Measurements from ENCODE around the gene CALML3. TPM values are rescaled to one million over a fixed set of nuclear protein-coding genes. Genes with fewer than 3 reads are reported as not detected.

The CALML3 gene
- total RNA-seq, 1 experiment from 2014 or later: not detected

DNA sequence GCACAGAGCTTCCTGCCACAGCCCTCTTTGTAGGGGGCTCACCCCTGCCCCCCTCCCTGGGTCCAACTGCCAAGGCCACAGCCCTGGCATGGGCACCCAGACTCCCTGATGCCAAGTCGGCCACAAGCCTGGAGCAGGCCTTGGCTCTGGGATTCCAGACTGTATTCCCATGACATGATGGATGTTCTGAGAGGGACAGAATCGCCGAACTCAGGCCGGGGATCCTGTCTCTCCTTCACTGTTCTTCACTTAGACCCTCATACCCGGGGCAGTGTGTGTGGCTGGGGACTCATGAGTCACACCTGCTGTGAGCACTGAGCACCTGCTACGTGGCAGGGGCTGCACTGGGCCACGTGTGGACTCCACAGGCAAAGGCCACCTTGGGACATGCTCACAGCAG lies 33.3 kb upstream of the CALML3 start:
- DNase-seq (ENCODE audit: low read depth): no peak

- DNase-seq (ENCODE audit: low read depth): no peak
Observed at GRCh38 chr10:5492322-5492855, 32.4 kb upstream of the CALML3 start.

- DNase-seq (ENCODE audit: low read depth): no peak
Observed at GRCh38 chr10:5492929-5493576, 31.7 kb upstream of the CALML3 start.

- DNase-seq (ENCODE audit: low read depth): no peak
Observed at GRCh38 chr10:5493691-5494090, 31.1 kb upstream of the CALML3 start.

DNA sequence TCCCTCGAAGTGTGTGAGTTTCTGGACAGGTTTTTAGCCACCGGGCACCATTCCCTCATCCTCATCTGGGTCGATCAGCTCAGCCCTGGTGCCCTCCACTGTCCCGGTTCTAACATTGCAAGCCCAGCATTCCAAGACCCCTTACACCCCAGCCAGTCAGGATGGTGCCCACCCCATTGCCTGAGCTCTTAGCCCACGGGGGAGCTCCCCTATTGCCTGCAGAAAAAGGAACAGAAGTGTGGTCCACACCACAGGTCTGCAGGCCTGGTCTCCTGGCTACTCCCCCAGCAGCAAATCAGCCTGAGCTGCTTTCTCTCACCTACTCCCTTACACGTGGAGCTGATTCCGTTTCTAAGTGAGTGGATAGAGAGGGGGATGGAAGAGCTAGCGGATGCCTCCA lies 30.1 kb upstream of the CALML3 start:
- no peak for DNase-seq (ENCODE audit: low read depth)

- no peak for DNase-seq (ENCODE audit: low read depth)
Observed at GRCh38 chr10:5496261-5497250, 28.2 kb upstream of the CALML3 start.

DNA sequence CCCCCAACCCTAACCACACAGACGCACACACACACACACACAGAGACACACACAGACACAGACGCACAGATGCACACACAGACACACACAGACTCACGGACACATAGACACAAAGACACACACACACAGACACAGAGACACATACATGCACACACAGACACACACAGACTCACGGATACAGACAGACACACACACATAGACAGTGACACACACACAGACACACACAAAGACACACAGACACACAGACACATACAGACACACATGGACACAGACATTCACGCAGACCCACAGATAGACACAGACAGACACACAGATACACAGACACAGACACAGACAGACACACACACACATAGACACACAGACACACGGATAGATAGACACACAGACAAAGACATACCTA lies 27.5 kb upstream of the CALML3 start:
- DNase-seq (ENCODE audit: low read depth): no peak

- no peak for DNase-seq (ENCODE audit: low read depth)
Observed at GRCh38 chr10:5497948-5498730, 26.6 kb upstream of the CALML3 start.

DNA sequence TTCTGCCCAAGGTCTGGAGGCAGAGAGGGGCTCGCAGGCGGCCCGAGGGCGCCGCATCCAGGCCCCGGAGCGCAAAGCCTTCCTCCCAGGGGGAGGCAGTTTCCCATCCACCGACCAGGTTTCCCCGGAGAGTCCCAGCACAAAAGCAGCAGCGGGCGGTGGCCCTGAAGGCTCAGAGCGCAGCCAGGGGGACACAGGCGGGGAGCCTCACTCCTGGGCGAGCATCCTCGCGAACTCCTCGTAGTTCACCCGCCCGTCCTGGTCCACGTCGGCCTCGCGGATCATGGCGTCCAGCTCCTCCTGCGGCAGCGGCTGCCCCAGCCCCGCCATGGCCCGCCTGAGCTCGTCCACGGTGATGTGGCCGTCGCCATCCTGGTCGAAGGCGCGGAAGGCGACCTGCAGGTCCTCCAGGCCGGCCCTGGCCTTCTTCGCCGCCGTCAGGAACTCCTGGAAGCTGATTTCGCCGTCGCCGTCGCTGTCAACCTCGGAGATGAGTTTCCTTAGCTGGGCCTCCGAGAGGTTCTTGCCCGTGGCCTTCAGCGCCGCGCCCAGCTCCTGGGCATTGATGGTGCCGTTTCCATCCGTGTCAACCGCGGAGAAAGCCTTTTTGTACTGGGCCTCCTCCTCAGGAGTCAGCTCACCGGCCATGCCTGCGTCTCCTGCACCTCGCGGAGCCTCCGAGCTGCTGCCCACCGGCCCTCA lies 25.8 kb upstream of the CALML3 start:
- no peak for DNase-seq (ENCODE audit: low read depth)

- no peak for DNase-seq (ENCODE audit: low read depth)
Observed at GRCh38 chr10:5499493-5500140, 25.1 kb upstream of the CALML3 start, which contains the start of gene CALML5. CALML5 (minus strand) TSS chr10:5499570; CDS start chr10:5499438, 132 bp downstream.

- no peak for DNase-seq (ENCODE audit: low read depth)
Observed at GRCh38 chr10:5500162-5500670, 24.5 kb upstream of the CALML3 start.

DNA sequence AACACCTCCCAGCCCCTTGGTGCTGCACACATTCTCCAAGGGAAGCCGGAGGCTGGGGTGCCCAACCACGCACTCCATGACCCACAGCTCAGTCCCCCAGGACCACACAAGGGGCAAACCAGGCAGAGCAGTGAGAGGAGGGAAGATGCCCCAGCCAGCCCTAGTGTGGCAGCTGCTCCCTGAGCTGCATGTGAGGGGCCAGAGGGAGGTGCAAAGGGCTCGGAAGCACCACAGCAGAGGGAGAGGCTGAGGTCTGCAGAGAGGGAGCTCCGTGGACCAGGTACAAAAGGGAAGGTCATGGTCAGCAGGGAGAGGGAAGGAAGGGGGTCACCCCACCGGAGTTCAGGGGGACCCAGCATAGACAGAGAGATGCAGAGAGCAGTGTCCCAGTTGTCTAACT lies 23.9 kb upstream of the CALML3 start:
- DNase-seq (ENCODE audit: low read depth): no peak

GRCh38 chr10:5502061-5502521 lies 22.7 kb upstream of the CALML3 start:
- DNase-seq (ENCODE audit: low read depth): peak; percentile 64

GRCh38 chr10:5502571-5503476 lies 21.9 kb upstream of the CALML3 start:
- DNase-seq (ENCODE audit: low read depth): no peak

DNA sequence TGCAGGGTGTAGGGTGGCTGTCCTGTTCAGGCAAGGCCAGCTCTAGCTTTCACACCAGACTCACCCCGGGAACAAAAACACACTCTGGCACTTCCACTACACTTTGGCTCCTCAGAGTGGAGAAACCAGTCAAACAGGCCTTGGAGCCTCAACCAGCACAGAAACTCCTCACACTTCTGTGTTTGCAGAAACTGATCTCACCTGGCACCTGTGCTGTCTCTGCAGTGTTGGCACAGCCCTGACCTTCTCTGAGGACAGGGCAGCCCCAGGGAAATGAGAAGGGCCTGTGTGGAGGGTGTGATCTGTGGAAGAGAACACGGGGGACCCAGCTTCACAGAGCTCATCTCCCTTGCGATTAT lies 21.3 kb upstream of the CALML3 start:
- DNase-seq (ENCODE audit: low read depth): no peak

GRCh38 chr10:5504146-5505072 lies 20.4 kb upstream of the CALML3 start:
- DNase-seq (ENCODE audit: low read depth): no peak

GRCh38 chr10:5506246-5506645 lies 18.5 kb upstream of the CALML3 start:
- no peak for DNase-seq (ENCODE audit: low read depth)
